Gastrocnemius medialis (tissue), 4 donors: ENCODE results near the gene CAMKV. TPM values are rescaled to one million over a fixed set of nuclear protein-coding genes. Genes with fewer than 3 reads are reported as not detected.
"Not testable (repeated sequence)": the region's sequence is repeated elsewhere in the genome, so short reads cannot be mapped to it uniquely, and the experiment has no call there.

Source experiments
- ATAC-seq, 2 donors: fragments of 150-250 bp; one replicate each; pipeline ENCODE4 v1.9.1; 2016
- DNase-seq, 2 donors: peaks; one replicate each; pipeline ENCODE4 v3.0.0-alpha.2; 2019
- H3K27ac ChIP-seq, 4 donors: fragments of 200-600 bp; sonication (generic); 1 replicate in 1 of 4; 2 replicates in 3 of 4; pipeline ENCODE4 v1.5.1; 2016 to 2018; ENCODE audit warnings: mild to moderate bottlenecking in 2 of 4, moderate library complexity in 1 of 4
- H3K27me3 ChIP-seq, 3 donors: fragments of 200-600 bp; sonication (generic) in 2 of 3; 1 replicate in 1 of 3; 2 replicates in 2 of 3; pipeline versions ENCODE4 v1.5.1 to v1.6.0; 2016 to 2019; ENCODE audit warnings: mild to moderate bottlenecking in 1 of 3, moderate library complexity in 1 of 3
- H3K36me3 ChIP-seq, 2 donors: fragments of 200-600 bp; sonication (generic) in 1 of 2; one replicate each; pipeline ENCODE4 v1.5.1; 2017 to 2018
- H3K4me1 ChIP-seq, 2 donors: fragments of 200-600 bp; sonication (generic) in 1 of 2; one replicate each; pipeline ENCODE4 v1.5.1; 2016 to 2017; ENCODE audit warnings: mild to moderate bottlenecking in 2 of 2
- H3K4me3 ChIP-seq, 4 donors: fragments of 200-600 bp; sonication (generic) in 3 of 4; 1 replicate in 1 of 4; 2 replicates in 3 of 4; pipeline ENCODE4 v1.5.1; 2016 to 2019; ENCODE audit warnings: mild to moderate bottlenecking in 2 of 4
- H3K9me3 ChIP-seq, 3 donors: fragments of 200-600 bp; sonication (generic) in 2 of 3; 1 replicate in 1 of 3; 2 replicates in 2 of 3; pipeline ENCODE4 v1.5.1; 2016 to 2019
- POLR2A ChIP-seq, 2 donors: fragments of 450-650 bp; IDR thresholded peaks; one replicate each; pipeline ENCODE4 v1.6.1; 2017; ENCODE audit warnings: antibody characterized with exemption in 2 of 2, mild to moderate bottlenecking in 2 of 2, moderate library complexity in 2 of 2
- in situ Hi-C, 4 donors: fragments of 200-750 bp; cut with MboI; loops; one replicate each; pipeline versions ENCODE4 v1.15.0 to v1.8.0; 2017; ENCODE audit warnings: low sequenced_read_pairs in 4 of 4
- intact Hi-C: fragments of 100-400 bp; cut with DNase I; formaldehyde crosslinking; loops from one replicate; pipeline ENCODE4 v1.15.1; 2023; ENCODE audit warnings: low total_unique reads
- total RNA-seq, 4 donors: library from RNA; depleted of rRNA; stranded (reverse); fragments of >200 nt; gene quantifications; one replicate each; pipeline versions ENCODE4 v1.1.0 to v1.2.3, GENCODE V29; 2016
- TF ChIP-seq, protein P1 (sequence below), 5 experiments: fragments of 450-650 bp in 3 of 5; fragments of 200-600 bp in 2 of 5; sonication (generic) in 2 of 5; IDR thresholded peaks in 4 of 5; conservative IDR thresholded peaks in 1 of 5; 1 replicate in 4 of 5; 2 replicates in 1 of 5; pipeline ENCODE4 v1.5.1; 2016 to 2019; ENCODE audit warnings: antibody characterized with exemption in 5 of 5, mild to moderate bottlenecking in 3 of 5, moderate library complexity in 3 of 5

Gene CAMKV
- total RNA-seq, 4 donors from 2014 or later: not detected

DNA sequence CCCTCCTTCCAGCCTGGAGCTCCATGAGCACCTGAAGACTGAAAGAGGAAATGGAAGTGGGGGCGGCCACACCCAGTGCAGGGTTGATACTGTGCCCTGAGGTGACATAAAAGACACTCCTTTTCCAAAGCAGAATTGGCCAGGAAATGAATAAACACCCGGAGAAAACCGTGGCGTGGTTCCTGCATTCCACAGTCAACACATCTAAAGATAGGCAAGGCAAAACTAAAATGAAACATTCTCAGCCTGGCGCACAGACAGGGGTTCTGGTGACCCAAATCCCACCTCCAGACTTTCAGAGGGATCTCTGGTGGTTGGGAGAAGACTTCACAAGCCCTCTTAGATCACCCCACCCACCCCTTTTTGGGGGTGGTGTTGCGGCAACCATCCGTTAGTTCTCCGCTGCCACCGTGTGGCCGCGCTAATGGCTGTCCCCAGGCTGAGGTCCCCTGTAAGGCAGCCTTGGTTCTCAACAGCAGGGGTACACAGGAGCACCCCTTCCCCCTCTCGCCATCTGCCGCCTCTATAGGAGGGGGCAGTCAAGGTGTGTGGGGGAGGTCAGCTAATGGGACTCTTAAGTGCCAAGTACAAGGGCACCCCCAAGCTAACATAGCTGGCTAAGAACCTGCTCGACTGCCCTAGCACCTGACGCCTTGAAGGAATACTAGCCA, 36.5 kb upstream of the CAMKV start:
- no peaks in the 10 kb centered on the region for H3K9me3 ChIP-seq
- peak overlapping the region in 3 of 4 donors; percentile 23 to 50 (median 34) for H3K4me3 ChIP-seq
- H3K27me3 ChIP-seq: no peaks in the 10 kb centered on the region
- intact Hi-C loops: loop anchor here (5.0 to 10.0 kb wide), 2 partner anchors 61 to 204 kb away; no protein-coding TSS in a partner anchor
- peaks cover 4 to 10% of the 10 kb centered on the region in 2 donors for H3K4me1 ChIP-seq
- no peak for TF ChIP-seq POLR2A (IDR thresholded peaks at IDR 0.05)
- TF ChIP-seq, protein P1, sequence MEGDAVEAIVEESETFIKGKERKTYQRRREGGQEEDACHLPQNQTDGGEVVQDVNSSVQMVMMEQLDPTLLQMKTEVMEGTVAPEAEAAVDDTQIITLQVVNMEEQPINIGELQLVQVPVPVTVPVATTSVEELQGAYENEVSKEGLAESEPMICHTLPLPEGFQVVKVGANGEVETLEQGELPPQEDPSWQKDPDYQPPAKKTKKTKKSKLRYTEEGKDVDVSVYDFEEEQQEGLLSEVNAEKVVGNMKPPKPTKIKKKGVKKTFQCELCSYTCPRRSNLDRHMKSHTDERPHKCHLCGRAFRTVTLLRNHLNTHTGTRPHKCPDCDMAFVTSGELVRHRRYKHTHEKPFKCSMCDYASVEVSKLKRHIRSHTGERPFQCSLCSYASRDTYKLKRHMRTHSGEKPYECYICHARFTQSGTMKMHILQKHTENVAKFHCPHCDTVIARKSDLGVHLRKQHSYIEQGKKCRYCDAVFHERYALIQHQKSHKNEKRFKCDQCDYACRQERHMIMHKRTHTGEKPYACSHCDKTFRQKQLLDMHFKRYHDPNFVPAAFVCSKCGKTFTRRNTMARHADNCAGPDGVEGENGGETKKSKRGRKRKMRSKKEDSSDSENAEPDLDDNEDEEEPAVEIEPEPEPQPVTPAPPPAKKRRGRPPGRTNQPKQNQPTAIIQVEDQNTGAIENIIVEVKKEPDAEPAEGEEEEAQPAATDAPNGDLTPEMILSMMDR (IDR thresholded peaks at IDR 0.05 in 4 of 5, conservative IDR thresholded peaks at IDR 0.05 in 1 of 5): peak; percentile 31 to 66 (median 55)
- peak in 1 of 2 donors; percentile 40 for ATAC-seq
- in situ Hi-C loops: no loop called here
- peaks cover 0 to 18% of the 10 kb centered on the region in 2 donors for H3K36me3 ChIP-seq
- peak overlapping the region; percentile 18 to 59 (median 31) for H3K27ac ChIP-seq
- no peak for DNase-seq

DNA sequence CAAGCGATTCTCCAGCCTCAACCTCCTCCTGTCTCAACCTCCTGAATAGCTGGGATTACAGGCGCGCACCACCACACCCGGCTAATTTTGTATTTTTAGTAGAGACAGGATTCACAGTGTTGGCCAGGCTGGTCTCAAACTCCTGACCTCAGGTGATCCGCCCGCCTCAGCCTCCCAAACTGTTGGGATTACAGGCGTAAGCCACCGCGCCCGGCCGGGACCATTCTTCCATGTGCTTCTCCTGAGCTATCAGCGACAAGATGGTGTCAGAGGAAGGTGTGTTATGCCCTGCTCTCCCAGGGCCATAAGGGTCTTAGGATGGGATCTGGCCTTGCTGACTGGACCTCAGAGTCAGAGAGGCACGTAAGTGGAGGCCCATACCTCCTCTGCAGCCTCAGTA, 34.7 kb upstream of the CAMKV start:
- H3K27ac ChIP-seq, H3K36me3 ChIP-seq, ATAC-seq, H3K9me3 ChIP-seq, H3K4me3 ChIP-seq, in situ Hi-C loops, H3K27me3 ChIP-seq, DNase-seq: not testable (repeated sequence)
- intact Hi-C loops: loop anchor here (5.0 to 10.0 kb wide), 2 partner anchors 60 to 102 kb away; partner anchors contain the start of gene INKA1
- H3K4me1 ChIP-seq: peaks cover 4 to 16% of the 10 kb centered on the region in 2 donors

DNA sequence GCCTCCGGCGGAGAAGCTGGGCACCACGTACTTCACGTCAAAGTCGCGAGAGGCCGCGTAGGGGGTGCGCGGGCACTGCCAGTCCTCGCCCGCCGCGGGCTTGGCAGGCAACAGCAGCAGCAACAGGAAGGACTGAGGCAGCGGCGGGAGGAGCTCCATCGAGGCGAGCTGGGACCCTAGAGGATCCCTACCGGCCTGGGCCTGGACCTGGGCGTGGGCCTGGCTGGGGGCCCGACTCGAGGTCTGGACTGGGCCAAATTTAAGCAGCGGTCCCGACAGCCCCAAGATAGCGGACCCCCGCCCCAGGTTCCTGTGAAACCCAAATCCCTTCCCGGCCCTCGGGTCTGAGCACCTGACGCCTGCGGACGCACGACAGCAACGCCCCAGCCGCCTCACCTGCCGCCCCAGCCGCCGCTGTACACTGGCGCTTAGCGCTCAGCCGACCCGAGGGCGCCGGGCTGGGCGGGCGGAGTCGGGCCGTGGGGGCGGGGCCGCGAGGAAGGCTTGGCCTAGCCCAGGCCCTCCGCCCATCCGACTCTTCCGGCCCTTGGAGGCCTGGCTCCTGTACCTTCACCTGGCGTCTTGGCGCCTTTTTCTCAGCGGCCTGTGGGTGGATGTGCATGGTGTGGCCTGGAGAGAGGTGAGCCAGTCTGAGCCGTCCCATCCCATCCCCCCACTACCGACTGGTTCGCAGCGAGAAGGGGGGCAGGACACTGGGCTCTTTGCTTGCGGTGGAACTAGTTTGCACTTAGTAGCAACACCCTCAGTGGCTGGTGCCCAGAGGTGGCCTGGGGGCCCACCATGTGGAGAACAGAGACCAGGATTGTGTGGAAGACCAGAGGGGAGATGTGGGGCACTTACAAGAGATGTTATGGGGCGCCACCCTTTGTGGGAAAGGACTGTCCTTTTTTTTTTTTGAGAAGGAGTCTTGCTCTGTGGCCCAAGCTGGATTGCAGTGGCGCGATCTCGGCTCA, 34.0 kb upstream of the CAMKV start, which contains the start of gene MST1R:
Gene MST1R, minus strand, starts transcription at position 423 of the 974 bp plus-strand sequence. Its CDS starts 264 bp downstream, at position 159.
- Histone ChIP-seq H3K9me3 (no peaks in the 10 kb centered on the region), H3K4me3 (peak within 1 kb of the TSS; percentile 37 to 49 (median 42)), H3K27me3 (no peaks in the 10 kb centered on the region), H3K4me1 (peaks cover 4 to 16% of the 10 kb centered on the region in 2 donors), H3K36me3 (no peaks in the 10 kb centered on the region), H3K27ac (peak within 1 kb of the TSS in 3 of 4 donors; percentile 6 to 43 (median 25))
- ATAC-seq: no peak
- peak; percentile 14 to 39 for DNase-seq
- TF ChIP-seq, protein P1 (IDR thresholded peaks at IDR 0.05 in 4 of 5, conservative IDR thresholded peaks at IDR 0.05 in 1 of 5): no peak
- no peak for TF ChIP-seq POLR2A (IDR thresholded peaks at IDR 0.05)
- in situ Hi-C loops (no loop called here), intact Hi-C loops (loop anchor here (5.0 to 10.0 kb wide), 2 partner anchors 59 to 101 kb away; partner anchors contain the start of gene INKA1)

DNA sequence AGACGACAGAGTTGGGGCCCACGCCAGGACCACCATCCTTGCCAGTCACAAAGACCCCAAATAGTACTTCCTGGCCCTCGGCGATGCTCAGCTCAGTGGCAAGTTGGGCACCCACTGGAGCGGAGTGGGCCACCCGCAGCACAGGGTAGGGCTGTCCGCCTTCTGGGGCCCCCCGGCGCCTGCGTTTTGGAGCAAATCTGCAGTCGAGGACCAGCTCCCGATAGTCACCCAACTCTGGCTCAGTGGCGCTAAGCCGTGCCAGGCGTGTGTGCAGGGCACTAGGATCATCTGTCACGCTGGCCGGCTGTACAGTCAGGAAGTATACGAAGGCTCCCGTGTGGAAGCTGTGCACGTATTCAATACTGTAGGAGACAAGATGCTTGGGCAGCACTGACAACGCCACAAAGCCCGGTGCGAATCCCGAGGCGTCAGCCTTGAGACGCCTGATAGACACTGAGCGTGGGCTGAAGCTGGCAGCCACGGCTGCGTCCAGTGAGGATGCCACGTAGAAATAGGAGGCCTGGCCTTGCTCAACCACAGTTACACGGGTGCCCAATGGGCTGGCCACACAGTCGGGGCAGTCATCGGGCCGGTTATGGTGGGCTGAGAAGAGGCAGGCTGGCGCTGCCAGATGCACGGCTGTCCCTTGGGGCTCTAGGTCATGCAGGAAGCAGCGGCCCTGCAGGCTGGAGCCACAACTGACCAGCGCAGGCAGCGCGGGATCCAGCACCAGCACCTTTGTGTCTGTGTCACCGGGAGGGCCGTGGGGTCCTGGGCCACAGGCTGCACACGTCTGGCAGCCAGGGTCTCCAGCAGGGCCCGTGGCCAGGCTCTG, 33.0 kb upstream of the CAMKV start:
- intact Hi-C loops: loop anchor here (5.0 to 10.0 kb wide), 2 partner anchors 58 to 100 kb away; partner anchors contain the start of gene INKA1
- no peaks in the 10 kb centered on the region for H3K27me3 ChIP-seq
- no peak overlapping the region for H3K27ac ChIP-seq
- no peak for TF ChIP-seq POLR2A (IDR thresholded peaks at IDR 0.05)
- TF ChIP-seq, protein P1 (IDR thresholded peaks at IDR 0.05 in 4 of 5, conservative IDR thresholded peaks at IDR 0.05 in 1 of 5): no peak
- in situ Hi-C loops: no loop called here
- H3K9me3 ChIP-seq: no peaks in the 10 kb centered on the region
- H3K4me3 ChIP-seq: peak overlapping the region in 2 of 4 donors; percentile 37 to 43
- peaks cover 4 to 16% of the 10 kb centered on the region in 2 donors for H3K4me1 ChIP-seq
- H3K36me3 ChIP-seq: no peaks in the 10 kb centered on the region
- ATAC-seq (no peak), DNase-seq (no peak)
